B cell (primary cell): ENCODE measurements around the gene PLCE1.

Experiments
- EZH2 ChIP-seq: IDR thresholded peaks from 2 replicates; pipeline ENCODE4 v1.6.1; 2012; ENCODE audit warnings: borderline replicate concordance, low read depth, mild to moderate bottlenecking, moderate library complexity, low read length; ENCODE audit not compliant: insufficient read depth, poor library complexity, severe bottlenecking
- TF ChIP-seq, protein P1 (sequence below): fragments of 200-600 bp; IDR thresholded peaks from one replicate; pipeline ENCODE4 v1.8.0; 2022; ENCODE audit warnings: antibody characterized with exemption, mild to moderate bottlenecking

DNA sequence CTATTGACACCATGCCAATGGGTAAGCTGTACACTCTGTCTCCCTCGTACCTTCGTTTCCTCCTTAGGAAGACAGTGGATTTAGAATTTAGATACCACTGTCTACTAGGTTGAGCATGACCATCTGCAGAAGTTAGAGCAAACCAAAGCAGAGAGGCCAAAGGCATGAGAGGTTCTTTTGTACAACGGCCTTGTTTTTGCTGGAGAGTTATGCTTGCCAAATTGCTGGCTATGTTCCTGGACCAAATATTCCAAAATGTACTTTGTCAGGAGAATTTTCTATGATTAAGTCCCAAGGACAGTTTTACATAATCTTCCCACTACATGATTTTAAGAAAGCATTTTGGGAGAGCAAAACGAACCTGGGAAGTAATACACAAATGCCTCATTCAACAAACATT, 47.9 kb upstream of the PLCE1 start:
- TF ChIP-seq, protein P1, sequence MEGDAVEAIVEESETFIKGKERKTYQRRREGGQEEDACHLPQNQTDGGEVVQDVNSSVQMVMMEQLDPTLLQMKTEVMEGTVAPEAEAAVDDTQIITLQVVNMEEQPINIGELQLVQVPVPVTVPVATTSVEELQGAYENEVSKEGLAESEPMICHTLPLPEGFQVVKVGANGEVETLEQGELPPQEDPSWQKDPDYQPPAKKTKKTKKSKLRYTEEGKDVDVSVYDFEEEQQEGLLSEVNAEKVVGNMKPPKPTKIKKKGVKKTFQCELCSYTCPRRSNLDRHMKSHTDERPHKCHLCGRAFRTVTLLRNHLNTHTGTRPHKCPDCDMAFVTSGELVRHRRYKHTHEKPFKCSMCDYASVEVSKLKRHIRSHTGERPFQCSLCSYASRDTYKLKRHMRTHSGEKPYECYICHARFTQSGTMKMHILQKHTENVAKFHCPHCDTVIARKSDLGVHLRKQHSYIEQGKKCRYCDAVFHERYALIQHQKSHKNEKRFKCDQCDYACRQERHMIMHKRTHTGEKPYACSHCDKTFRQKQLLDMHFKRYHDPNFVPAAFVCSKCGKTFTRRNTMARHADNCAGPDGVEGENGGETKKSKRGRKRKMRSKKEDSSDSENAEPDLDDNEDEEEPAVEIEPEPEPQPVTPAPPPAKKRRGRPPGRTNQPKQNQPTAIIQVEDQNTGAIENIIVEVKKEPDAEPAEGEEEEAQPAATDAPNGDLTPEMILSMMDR = no peak
- no peak for TF ChIP-seq EZH2
